ENCODE measurements around the gene XIRP2.

DNA sequence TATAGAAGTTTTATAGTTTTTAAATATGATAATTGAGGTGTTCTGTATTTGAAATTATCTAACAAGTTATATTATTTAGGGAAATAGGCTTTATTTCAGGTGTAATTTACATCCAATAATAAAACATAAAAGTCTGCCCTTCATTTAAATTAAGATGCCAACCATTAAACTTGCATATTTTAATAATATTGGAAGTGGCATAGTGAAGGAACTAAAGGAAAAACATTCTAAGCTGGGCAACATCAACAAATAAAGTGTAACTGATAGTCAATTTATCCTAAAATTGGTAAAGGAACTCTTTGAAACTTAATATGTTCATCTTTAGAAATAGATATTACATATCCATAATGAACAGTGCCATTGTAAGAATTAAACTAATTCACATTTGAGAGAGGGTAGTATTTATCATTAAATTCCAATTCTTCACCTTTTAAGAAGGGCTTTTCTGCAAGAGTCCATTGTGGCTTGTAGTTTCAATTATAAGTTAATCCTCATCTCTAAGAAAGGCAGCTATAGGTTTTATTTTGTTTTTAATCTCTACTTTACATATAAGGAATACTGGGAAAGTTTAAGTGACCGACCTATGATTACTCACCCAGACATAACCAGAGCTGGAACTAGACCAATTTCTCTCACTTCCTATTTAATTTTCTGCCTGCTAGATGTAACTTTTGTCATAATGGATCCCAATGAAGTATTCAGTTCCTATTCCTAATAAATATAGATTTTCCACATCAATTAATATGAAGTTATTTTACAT lies 401.6 kb downstream of the XIRP2 start:
- TF ChIP-seq MAFK (IDR thresholded peaks at IDR 0.05; ENCODE audit: partially characterized antibody) (no peak), EP300 (IDR thresholded peaks at IDR 0.05) (no peak)
- TF ChIP-seq, protein P1, sequence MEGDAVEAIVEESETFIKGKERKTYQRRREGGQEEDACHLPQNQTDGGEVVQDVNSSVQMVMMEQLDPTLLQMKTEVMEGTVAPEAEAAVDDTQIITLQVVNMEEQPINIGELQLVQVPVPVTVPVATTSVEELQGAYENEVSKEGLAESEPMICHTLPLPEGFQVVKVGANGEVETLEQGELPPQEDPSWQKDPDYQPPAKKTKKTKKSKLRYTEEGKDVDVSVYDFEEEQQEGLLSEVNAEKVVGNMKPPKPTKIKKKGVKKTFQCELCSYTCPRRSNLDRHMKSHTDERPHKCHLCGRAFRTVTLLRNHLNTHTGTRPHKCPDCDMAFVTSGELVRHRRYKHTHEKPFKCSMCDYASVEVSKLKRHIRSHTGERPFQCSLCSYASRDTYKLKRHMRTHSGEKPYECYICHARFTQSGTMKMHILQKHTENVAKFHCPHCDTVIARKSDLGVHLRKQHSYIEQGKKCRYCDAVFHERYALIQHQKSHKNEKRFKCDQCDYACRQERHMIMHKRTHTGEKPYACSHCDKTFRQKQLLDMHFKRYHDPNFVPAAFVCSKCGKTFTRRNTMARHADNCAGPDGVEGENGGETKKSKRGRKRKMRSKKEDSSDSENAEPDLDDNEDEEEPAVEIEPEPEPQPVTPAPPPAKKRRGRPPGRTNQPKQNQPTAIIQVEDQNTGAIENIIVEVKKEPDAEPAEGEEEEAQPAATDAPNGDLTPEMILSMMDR (IDR thresholded peaks at IDR 0.05) = no peak
